ENCODE measurements around the gene SH2D1B. TPM values are rescaled to one million over a fixed set of nuclear protein-coding genes. Genes with fewer than 3 reads are reported as not detected.

SH2D1B gene
- total and polyA plus RNA-seq, 2 donors (not counting 3 experiments of a cell fraction or from before 2014, with no cell fraction given) = not detected

DNA sequence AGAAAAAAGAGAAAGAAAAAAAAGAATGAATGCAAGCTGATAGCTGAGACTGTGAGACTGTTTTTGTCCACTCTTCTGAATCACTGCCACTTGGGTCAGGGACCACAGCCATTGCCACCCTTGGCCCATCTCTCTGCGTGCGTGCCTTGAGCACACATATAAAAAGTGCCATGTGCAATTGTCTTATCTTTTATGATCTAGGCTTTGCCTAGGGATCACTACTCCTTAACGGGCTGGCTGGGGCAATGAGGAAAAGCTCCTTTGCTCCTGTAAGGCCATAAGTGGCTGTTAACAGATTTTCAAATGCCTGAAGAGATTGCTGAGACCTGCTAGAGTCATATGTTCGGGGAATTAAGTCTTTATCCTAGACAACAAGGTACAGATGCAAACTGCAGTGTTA lies 43.5 kb downstream of the SH2D1B start:
- Histone ChIP-seq H3K36me3 (ENCODE audit: control insufficient read depth in 2 of 2, extremely low read depth in 1 of 2, insufficient read depth in 2 of 2, low read length in 2 of 2) (peaks cover 0 to 4% of the 10 kb centered on the region in 2 experiments), H3K4me2 (ENCODE audit: insufficient read depth, low read length) (no peak overlapping the region), H3K9me1 (replicated peaks; ENCODE audit: control insufficient read depth, extremely low read depth, insufficient read depth, low read length) (no peaks in the 10 kb centered on the region), H3K79me2 (ENCODE audit: control insufficient read depth, insufficient read depth, low read length) (no peaks in the 10 kb centered on the region), H3K4me3 (replicated peaks in 1 of 3; ENCODE audit: insufficient read depth in 1 of 3, low read depth in 1 of 3, low read length in 3 of 3) (no peak overlapping the region), H3K9ac (replicated peaks; ENCODE audit: extremely low read depth, insufficient read depth, low read length) (no peak overlapping the region), H3K27ac (ENCODE audit: insufficient read depth, low read depth, low read length) (no peak overlapping the region), H3K27me3 (ENCODE audit: control insufficient read depth in 2 of 2, insufficient read depth in 2 of 2, low read length in 2 of 2) (no peaks in the 10 kb centered on the region), H2AFZ (ENCODE audit: low read depth, low read length) (no peak overlapping the region), H3K9me3 (replicated peaks; ENCODE audit: control insufficient read depth, insufficient read depth, low read length) (no peaks in the 10 kb centered on the region), H3K4me1 (ENCODE audit: control insufficient read depth, extremely low read depth, insufficient read depth, low read length) (no peaks in the 10 kb centered on the region), H4K20me1 (replicated peaks; ENCODE audit: control insufficient read depth, extremely low read depth, insufficient read depth, low read length) (no peaks in the 10 kb centered on the region)
- ChIA-PET CTCF (interaction anchor here (4.4 kb wide), 1 partner anchor 11 kb away, joined by 24 read pairs; no protein-coding TSS in a partner anchor), POLR2A (no interaction called here)
- TF ChIP-seq, protein P1, sequence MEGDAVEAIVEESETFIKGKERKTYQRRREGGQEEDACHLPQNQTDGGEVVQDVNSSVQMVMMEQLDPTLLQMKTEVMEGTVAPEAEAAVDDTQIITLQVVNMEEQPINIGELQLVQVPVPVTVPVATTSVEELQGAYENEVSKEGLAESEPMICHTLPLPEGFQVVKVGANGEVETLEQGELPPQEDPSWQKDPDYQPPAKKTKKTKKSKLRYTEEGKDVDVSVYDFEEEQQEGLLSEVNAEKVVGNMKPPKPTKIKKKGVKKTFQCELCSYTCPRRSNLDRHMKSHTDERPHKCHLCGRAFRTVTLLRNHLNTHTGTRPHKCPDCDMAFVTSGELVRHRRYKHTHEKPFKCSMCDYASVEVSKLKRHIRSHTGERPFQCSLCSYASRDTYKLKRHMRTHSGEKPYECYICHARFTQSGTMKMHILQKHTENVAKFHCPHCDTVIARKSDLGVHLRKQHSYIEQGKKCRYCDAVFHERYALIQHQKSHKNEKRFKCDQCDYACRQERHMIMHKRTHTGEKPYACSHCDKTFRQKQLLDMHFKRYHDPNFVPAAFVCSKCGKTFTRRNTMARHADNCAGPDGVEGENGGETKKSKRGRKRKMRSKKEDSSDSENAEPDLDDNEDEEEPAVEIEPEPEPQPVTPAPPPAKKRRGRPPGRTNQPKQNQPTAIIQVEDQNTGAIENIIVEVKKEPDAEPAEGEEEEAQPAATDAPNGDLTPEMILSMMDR (IDR thresholded peaks at IDR 0.05; ENCODE audit: extremely low read depth in 1 of 2, insufficient read depth in 1 of 2, low read depth in 1 of 2, low read length in 2 of 2) = no peak
- TF ChIP-seq FOS (IDR thresholded peaks at IDR 0.05; ENCODE audit: borderline replicate concordance, insufficient read depth, low read length) = no peak
- TF ChIP-seq EZH2 (IDR thresholded peaks at IDR 0.05; ENCODE audit: borderline replicate concordance, low read depth, low read length, severe bottlenecking) = no peak
- TF ChIP-seq POLR2A (IDR thresholded peaks at IDR 0.05; ENCODE audit: low read depth, low read length) = no peak
- TF ChIP-seq, protein P2, sequence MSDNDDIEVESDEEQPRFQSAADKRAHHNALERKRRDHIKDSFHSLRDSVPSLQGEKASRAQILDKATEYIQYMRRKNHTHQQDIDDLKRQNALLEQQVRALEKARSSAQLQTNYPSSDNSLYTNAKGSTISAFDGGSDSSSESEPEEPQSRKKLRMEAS (IDR thresholded peaks at IDR 0.05; ENCODE audit: insufficient read depth, insufficient read length) = no peak
- no peak for TF ChIP-seq JUN (IDR thresholded peaks at IDR 0.05; ENCODE audit: borderline replicate concordance, insufficient read depth, insufficient read length, low read depth)
- no peak for TF ChIP-seq POLR2AphosphoS5 (IDR thresholded peaks at IDR 0.05; ENCODE audit: insufficient read depth, low read depth, low read length)
- no peak for TF ChIP-seq GATA2 (IDR thresholded peaks at IDR 0.05; ENCODE audit: insufficient read depth, insufficient read length, low read depth, low read length)
- TF ChIP-seq MYC (IDR thresholded peaks at IDR 0.05; ENCODE audit: low read depth, low read length) = no peak
- intact Hi-C loops (cut with micrococcal nuclease) (no loop called here), dilution Hi-C loops (cut with MboI; ENCODE audit: extremely low pct_ligation_motif_present, low sequenced_read_pairs) (no loop called here)
- DNase-seq (ENCODE audit: low read depth, low spot score) = no peak
- no TSS peak for BruUV-seq (replicated peaks)
- FAIRE-seq = no peak
